ENCODE measurements around the gene GNGT1. TPM values are rescaled to one million over a fixed set of nuclear protein-coding genes. Genes with fewer than 3 reads are reported as not detected.

GNGT1 gene
- total and polyA plus RNA-seq, 2 of the 13 experiments (the other 11 are each of a cell fraction or from before 2014, with no cell fraction given): not detected

DNA sequence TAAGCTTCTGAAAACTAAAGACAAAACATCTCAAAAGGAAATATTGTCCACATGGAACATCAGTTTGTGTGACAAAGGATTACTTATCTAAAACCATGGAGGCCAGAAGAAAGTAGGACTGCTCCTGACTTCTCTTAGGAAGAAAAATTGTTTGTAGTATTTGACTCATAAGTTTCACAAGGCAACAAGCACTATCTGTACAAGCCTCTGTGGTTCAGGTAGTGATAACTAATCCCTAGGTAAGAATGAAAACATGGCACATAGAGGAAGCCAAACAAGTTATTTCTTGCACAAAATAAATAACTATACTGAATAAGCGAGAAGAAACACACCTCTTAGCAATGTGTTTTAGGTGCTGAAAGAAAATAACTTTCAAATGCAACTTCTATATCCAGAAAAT is 46.1 kb upstream of the GNGT1 start (continued):
- TF ChIP-seq, protein P1, sequence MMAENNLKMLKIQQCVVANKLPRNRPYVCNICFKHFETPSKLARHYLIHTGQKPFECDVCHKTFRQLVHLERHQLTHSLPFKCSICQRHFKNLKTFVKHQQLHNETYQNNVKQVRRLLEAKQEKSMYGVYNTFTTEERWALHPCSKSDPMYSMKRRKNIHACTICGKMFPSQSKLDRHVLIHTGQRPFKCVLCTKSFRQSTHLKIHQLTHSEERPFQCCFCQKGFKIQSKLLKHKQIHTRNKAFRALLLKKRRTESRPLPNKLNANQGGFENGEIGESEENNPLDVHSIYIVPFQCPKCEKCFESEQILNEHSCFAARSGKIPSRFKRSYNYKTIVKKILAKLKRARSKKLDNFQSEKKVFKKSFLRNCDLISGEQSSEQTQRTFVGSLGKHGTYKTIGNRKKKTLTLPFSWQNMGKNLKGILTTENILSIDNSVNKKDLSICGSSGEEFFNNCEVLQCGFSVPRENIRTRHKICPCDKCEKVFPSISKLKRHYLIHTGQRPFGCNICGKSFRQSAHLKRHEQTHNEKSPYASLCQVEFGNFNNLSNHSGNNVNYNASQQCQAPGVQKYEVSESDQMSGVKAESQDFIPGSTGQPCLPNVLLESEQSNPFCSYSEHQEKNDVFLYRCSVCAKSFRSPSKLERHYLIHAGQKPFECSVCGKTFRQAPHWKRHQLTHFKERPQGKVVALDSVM (CRISPR knock-in tag; IDR thresholded peaks at IDR 0.05): no peak
- TF ChIP-seq, protein P2, sequence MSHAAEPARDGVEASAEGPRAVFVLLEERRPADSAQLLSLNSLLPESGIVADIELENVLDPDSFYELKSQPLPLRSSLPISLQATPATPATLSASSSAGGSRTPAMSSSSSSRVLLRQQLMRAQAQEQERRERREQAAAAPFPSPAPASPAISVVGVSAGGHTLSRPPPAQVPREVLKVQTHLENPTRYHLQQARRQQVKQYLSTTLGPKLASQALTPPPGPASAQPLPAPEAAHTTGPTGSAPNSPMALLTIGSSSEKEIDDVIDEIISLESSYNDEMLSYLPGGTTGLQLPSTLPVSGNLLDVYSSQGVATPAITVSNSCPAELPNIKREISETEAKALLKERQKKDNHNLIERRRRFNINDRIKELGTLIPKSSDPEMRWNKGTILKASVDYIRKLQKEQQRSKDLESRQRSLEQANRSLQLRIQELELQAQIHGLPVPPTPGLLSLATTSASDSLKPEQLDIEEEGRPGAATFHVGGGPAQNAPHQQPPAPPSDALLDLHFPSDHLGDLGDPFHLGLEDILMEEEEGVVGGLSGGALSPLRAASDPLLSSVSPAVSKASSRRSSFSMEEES (CRISPR knock-in tag; IDR thresholded peaks at IDR 0.05): no peak
- TF ChIP-seq MAF1 (CRISPR knock-in tag; IDR thresholded peaks at IDR 0.05; ENCODE audit: borderline replicate concordance) (no peak), ZFX (CRISPR knock-in tag; IDR thresholded peaks at IDR 0.05; ENCODE audit: low read depth) (no peak)
- TF ChIP-seq, protein P3, sequence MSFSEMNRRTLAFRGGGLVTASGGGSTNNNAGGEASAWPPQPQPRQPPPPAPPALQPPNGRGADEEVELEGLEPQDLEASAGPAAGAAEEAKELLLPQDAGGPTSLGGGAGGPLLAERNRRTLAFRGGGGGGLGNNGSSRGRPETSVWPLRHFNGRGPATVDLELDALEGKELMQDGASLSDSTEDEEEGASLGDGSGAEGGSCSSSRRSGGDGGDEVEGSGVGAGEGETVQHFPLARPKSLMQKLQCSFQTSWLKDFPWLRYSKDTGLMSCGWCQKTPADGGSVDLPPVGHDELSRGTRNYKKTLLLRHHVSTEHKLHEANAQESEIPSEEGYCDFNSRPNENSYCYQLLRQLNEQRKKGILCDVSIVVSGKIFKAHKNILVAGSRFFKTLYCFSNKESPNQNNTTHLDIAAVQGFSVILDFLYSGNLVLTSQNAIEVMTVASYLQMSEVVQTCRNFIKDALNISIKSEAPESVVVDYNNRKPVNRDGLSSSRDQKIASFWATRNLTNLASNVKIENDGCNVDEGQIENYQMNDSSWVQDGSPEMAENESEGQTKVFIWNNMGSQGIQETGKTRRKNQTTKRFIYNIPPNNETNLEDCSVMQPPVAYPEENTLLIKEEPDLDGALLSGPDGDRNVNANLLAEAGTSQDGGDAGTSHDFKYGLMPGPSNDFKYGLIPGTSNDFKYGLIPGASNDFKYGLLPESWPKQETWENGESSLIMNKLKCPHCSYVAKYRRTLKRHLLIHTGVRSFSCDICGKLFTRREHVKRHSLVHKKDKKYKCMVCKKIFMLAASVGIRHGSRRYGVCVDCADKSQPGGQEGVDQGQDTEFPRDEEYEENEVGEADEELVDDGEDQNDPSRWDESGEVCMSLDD (CRISPR knock-in tag; IDR thresholded peaks at IDR 0.05; ENCODE audit: borderline replicate concordance): no peak

DNA sequence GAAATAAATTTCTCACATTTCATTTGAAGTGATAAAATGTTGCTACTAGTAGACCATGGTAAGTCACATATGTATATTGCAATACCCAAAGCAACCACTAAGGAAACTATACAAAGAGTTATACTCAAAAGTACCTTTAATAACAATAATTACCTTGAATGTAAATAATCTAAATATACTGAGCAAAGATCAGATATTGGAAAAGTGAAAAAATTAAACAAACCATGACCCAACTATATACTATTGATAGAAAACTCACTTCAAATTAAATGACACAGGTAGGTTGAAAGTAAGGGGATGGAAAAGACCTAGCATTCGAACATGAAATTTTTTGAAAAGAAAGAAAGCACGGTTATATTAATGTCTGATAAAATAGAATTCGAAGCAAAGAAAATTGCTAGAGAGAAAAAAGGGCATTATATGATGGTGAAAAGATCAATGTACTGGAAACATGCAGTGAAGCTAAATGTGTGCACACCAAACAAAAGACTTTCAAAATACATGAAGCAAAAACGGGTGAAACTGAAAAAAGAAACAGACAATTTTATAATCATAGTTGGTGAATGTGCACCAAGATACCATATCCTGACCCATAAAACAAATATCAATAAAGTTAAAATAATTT is 44.9 kb upstream of the GNGT1 start:
- ChIA-PET CTCF (ENCODE audit: low intra/inter-chr PET ratio, low total read pairs) (no interaction called here), POLR2A (no interaction called here)
- H3K27ac ChIP-seq (ENCODE audit: extremely low read length, insufficient read depth, low read length): no peak overlapping the region
- FAIRE-seq: no peak
- H3K4me1 ChIP-seq (ENCODE audit: insufficient read depth, low read length): no peaks in the 10 kb centered on the region
- intact Hi-C loops (cut with micrococcal nuclease; ENCODE audit: unreplicated experiment): no loop called here
- no peak for DNase-seq (ENCODE audit: low spot score)
- no peaks in the 10 kb centered on the region for H3K9me3 ChIP-seq (ENCODE audit: low read length)
- WGBS (ENCODE audit: low lambda C conversion rate): 3% methylated on average over 4 of the region's 4 CpGs
- no peaks in the 10 kb centered on the region for H3K36me3 ChIP-seq (replicated peaks in 1 of 2; ENCODE audit: control insufficient read depth in 1 of 2, insufficient read depth in 2 of 2, low read length in 2 of 2)
- no peak overlapping the region for H3K9ac ChIP-seq (ENCODE audit: insufficient read depth, low read depth, low read length)
- no peaks in the 10 kb centered on the region for H4K20me1 ChIP-seq (ENCODE audit: insufficient read depth, low read length)
- BruUV-seq (replicated peaks): no TSS peak
- no peak overlapping the region for H2AFZ ChIP-seq (ENCODE audit: low read length)
- no peaks in the 10 kb centered on the region for H3K27me3 ChIP-seq (ENCODE audit: control insufficient read depth in 1 of 2, insufficient read depth in 2 of 2, low read length in 2 of 2)
- in situ Hi-C loops (cut with HindIII; ENCODE audit: extremely low pct_ligation_motif_present, low pct_unique_long_range_greater_than_20kb): no loop called here
- no peak overlapping the region for H3K4me3 ChIP-seq (replicated peaks in 1 of 3; ENCODE audit: insufficient read depth in 1 of 3, low read depth in 2 of 3, low read length in 3 of 3)
- H3K4me2 ChIP-seq (ENCODE audit: low read depth, low read length): no peak overlapping the region
- no peak for ATAC-seq
- no peaks in the 10 kb centered on the region for H3K79me2 ChIP-seq (ENCODE audit: insufficient read depth, low read length)
- TF ChIP-seq, protein P4, sequence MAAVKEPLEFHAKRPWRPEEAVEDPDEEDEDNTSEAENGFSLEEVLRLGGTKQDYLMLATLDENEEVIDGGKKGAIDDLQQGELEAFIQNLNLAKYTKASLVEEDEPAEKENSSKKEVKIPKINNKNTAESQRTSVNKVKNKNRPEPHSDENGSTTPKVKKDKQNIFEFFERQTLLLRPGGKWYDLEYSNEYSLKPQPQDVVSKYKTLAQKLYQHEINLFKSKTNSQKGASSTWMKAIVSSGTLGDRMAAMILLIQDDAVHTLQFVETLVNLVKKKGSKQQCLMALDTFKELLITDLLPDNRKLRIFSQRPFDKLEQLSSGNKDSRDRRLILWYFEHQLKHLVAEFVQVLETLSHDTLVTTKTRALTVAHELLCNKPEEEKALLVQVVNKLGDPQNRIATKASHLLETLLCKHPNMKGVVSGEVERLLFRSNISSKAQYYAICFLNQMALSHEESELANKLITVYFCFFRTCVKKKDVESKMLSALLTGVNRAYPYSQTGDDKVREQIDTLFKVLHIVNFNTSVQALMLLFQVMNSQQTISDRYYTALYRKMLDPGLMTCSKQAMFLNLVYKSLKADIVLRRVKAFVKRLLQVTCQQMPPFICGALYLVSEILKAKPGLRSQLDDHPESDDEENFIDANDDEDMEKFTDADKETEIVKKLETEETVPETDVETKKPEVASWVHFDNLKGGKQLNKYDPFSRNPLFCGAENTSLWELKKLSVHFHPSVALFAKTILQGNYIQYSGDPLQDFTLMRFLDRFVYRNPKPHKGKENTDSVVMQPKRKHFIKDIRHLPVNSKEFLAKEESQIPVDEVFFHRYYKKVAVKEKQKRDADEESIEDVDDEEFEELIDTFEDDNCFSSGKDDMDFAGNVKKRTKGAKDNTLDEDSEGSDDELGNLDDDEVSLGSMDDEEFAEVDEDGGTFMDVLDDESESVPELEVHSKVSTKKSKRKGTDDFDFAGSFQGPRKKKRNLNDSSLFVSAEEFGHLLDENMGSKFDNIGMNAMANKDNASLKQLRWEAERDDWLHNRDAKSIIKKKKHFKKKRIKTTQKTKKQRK (IDR thresholded peaks at IDR 0.05; ENCODE audit: low read length): no peak
- TF ChIP-seq ZNF841 (CRISPR knock-in tag; IDR thresholded peaks at IDR 0.05; ENCODE audit: borderline replicate concordance): no peak
- TF ChIP-seq ZNF138 (CRISPR knock-in tag; IDR thresholded peaks at IDR 0.05; ENCODE audit: low read depth): no peak
- TF ChIP-seq, protein P5, sequence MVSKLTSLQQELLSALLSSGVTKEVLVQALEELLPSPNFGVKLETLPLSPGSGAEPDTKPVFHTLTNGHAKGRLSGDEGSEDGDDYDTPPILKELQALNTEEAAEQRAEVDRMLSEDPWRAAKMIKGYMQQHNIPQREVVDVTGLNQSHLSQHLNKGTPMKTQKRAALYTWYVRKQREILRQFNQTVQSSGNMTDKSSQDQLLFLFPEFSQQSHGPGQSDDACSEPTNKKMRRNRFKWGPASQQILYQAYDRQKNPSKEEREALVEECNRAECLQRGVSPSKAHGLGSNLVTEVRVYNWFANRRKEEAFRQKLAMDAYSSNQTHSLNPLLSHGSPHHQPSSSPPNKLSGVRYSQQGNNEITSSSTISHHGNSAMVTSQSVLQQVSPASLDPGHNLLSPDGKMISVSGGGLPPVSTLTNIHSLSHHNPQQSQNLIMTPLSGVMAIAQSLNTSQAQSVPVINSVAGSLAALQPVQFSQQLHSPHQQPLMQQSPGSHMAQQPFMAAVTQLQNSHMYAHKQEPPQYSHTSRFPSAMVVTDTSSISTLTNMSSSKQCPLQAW (CRISPR knock-in tag; IDR thresholded peaks at IDR 0.05): no peak
- no peak for TF ChIP-seq RFXAP (CRISPR knock-in tag; IDR thresholded peaks at IDR 0.05; ENCODE audit: borderline replicate concordance)

All from HepG2 (cell line).